Gastroesophageal sphincter (tissue), 3 donors: ENCODE results near the gene APOO.

Source experiments
- CTCF ChIP-seq, 4 experiments: fragments of 200-600 bp in 2 of 4; fragments of 450-650 bp in 2 of 4; sonication (generic) in 1 of 4; IDR thresholded peaks; one replicate each; pipeline ENCODE4 v1.5.1; 2017 to 2019; ENCODE audit warnings: antibody characterized with exemption in 4 of 4, mild to moderate bottlenecking in 2 of 4, moderate library complexity in 2 of 4
- POLR2A ChIP-seq, 2 donors: fragments of 450-650 bp; IDR thresholded peaks; one replicate each; pipeline ENCODE4 v1.6.1; 2017; ENCODE audit warnings: antibody characterized with exemption in 2 of 2, mild to moderate bottlenecking in 2 of 2, moderate library complexity in 1 of 2
- POLR2AphosphoS5 ChIP-seq: sonication (generic); formaldehyde crosslinking; IDR thresholded peaks from one replicate; pipeline ENCODE4 v1.6.1; 2017; ENCODE audit warnings: antibody characterized with exemption

- TF ChIP-seq POLR2A (IDR thresholded peaks at IDR 0.05): no peak
- no peak for TF ChIP-seq CTCF (IDR thresholded peaks at IDR 0.05)
- TF ChIP-seq POLR2AphosphoS5: no peak
Measured at GRCh38 chrX:23819385-23820234, 88.1 kb downstream of the APOO start.
